HepG2 (cell line): ENCODE results near the gene MMP24OS. TPM values are rescaled to one million over a fixed set of nuclear protein-coding genes. Genes with fewer than 3 reads are reported as not detected.

Experiments
- ATF7 ChIP-seq, 2 experiments: fragments of 450-650 bp in 1 of 2; sonication (generic) in 1 of 2; formaldehyde crosslinking in 1 of 2; IDR thresholded peaks; 2 replicates each; pipeline versions ENCODE4 v1.4.0 to v1.6.1; 2016 to 2020; ENCODE audit warnings: antibody characterized with exemption in 1 of 2, mild to moderate bottlenecking in 1 of 2, missing genetic modification reagents in 1 of 2
- HNRNPLL ChIP-seq: fragments of 200-400 bp; formaldehyde crosslinking; IDR thresholded peaks from 2 replicates; pipeline ENCODE4 v1.6.1; 2017; ENCODE audit warnings: mild to moderate bottlenecking, low read depth, low read length; ENCODE audit not compliant: poor library complexity, severe bottlenecking
- MED13 ChIP-seq: sonication (generic); formaldehyde crosslinking; IDR thresholded peaks from 2 replicates; pipeline ENCODE4 v1.5.0; 2020; ENCODE audit warnings: missing genetic modification reagents
- MTA3 ChIP-seq: sonication (generic); formaldehyde crosslinking; IDR thresholded peaks from 2 replicates; pipeline ENCODE4 v1.4.0; 2020; ENCODE audit warnings: missing genetic modification reagents
- RARA ChIP-seq: IDR thresholded peaks from 2 replicates; pipeline ENCODE4 v1.6.1; 2016; ENCODE audit warnings: missing genetic modification reagents, missing compliant biosample characterization
- ZFP82 ChIP-seq: sonication (generic); formaldehyde crosslinking; IDR thresholded peaks from 2 replicates; pipeline ENCODE4 v1.5.1; 2020; ENCODE audit warnings: mild to moderate bottlenecking, missing genetic modification reagents, borderline replicate concordance
- ZNF335 ChIP-seq: sonication (generic); formaldehyde crosslinking; IDR thresholded peaks from 2 replicates; pipeline ENCODE4 v1.4.0; 2020; ENCODE audit warnings: missing genetic modification reagents
- ZNF343 ChIP-seq: sonication (generic); formaldehyde crosslinking; IDR thresholded peaks from 2 replicates; pipeline ENCODE4 v1.4.0; 2020; ENCODE audit warnings: mild to moderate bottlenecking, missing genetic modification reagents
- ZNF552 ChIP-seq: sonication (generic); formaldehyde crosslinking; IDR thresholded peaks from 2 replicates; pipeline ENCODE4 v1.9.0; 2022; ENCODE audit warnings: missing genetic modification reagents, mild to moderate bottlenecking, borderline replicate concordance
- ZNF841 ChIP-seq: sonication (generic); formaldehyde crosslinking; IDR thresholded peaks from 2 replicates; pipeline ENCODE4 v1.8.1; 2023; ENCODE audit warnings: missing genetic modification reagents, borderline replicate concordance
- polyA plus RNA-seq, 8 experiments: library from polyadenylated mRNA; depleted of rRNA in 3 of 8; stranded (reverse) in 7 of 8; unstranded in 1 of 8; fragments of >200 nt; fragmentation: Illumina TruSeq in 4 of 8; extraction: Trizol in 4 of 8; gene quantifications; 2 replicates each; pipeline versions ENCODE4 v1.2.1 to v1.2.3, GENCODE V29; 2011 to 2016; ENCODE audit warnings: low read depth in 4 of 8, missing spikeins in 1 of 8, mixed read lengths in 1 of 8; ENCODE audit not compliant: insufficient read depth in 1 of 8
- total RNA-seq, 5 experiments: library from RNA; depleted of rRNA; stranded (reverse); fragments of >200 nt; fragmentation: Illumina TruSeq; extraction: Trizol; gene quantifications; 2 replicates each; pipeline ENCODE4 v1.2.3, GENCODE V29; 2016; ENCODE audit warnings: low read depth in 1 of 5
- TF ChIP-seq, protein P1 (sequence below): sonication (generic); formaldehyde crosslinking; IDR thresholded peaks from 2 replicates; pipeline ENCODE4 v1.4.0; 2020; ENCODE audit warnings: mild to moderate bottlenecking, missing genetic modification reagents
- TF ChIP-seq, protein P2 (sequence below): sonication (generic); formaldehyde crosslinking; IDR thresholded peaks from 2 replicates; pipeline ENCODE4 v1.4.0; 2020; ENCODE audit warnings: mild to moderate bottlenecking, missing genetic modification reagents
- TF ChIP-seq, protein P3 (sequence below): IDR thresholded peaks from 2 replicates; pipeline ENCODE4 v1.6.1; 2016; ENCODE audit warnings: missing compliant biosample characterization, missing genetic modification reagents, borderline replicate concordance
- TF ChIP-seq, protein P4 (sequence below): sonication (generic); formaldehyde crosslinking; IDR thresholded peaks from 2 replicates; pipeline ENCODE4 v1.9.0; 2021; ENCODE audit warnings: missing genetic modification reagents, borderline replicate concordance
- TF ChIP-seq, protein P5 (sequence below): sonication (generic); formaldehyde crosslinking; conservative IDR thresholded peaks from 2 replicates; pipeline ENCODE4 v1.4.0; 2020; ENCODE audit warnings: mild to moderate bottlenecking, missing genetic modification reagents, moderate library complexity
- TF ChIP-seq, protein P6 (sequence below): sonication (generic); formaldehyde crosslinking; IDR thresholded peaks from 2 replicates; pipeline ENCODE4 v1.8.1; 2023; ENCODE audit warnings: mild to moderate bottlenecking, moderate library complexity, missing genetic modification reagents

MMP24OS gene
- total and polyA plus RNA-seq, 2 of the 13 experiments (the other 11 are each of a cell fraction or from before 2014, with no cell fraction given): 6.0 to 8.5 TPM

DNA sequence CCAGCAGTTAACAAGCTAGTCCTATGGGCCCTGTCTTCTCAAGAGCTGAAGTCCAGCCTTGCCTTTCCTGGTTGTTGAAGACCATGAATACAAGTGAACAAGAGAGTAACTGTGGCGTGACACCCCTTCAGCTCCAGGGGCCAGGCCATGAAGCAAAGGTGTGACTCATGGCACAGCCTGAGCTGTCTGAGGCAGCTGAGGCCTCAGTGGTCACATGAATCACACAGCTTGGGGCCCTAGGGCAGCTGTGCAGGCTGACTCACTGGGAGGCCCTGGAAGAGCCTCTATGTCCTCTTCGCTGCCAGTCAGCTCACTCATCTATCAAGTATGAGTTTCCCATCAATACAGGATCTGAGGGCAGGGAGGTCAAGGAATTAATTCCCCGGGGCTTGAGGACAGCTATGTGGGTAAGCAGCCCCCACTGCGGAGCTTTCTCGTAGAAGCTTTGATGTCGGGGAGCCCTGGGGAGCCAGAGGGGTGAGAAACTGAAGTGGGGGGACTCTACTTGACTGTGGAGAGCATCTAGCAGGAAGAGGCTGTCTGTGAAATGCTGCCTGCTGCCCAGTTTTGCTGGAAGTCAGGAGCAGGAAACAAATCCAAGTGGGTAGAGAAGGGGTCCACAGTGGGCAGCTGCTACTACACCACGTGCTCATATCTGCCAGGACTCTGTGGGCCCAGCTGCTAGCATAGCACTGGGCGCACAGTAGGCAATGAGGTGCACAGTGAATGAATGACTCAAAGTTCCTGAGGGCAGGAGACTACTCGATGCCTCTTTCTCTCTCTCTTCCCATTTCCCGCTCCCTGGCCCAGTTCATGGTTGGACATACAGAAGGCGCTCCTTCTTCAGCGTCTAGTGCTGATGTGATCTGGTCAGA is 28.0 kb upstream of the MMP24OS start (continued):
- TF ChIP-seq, protein P1, sequence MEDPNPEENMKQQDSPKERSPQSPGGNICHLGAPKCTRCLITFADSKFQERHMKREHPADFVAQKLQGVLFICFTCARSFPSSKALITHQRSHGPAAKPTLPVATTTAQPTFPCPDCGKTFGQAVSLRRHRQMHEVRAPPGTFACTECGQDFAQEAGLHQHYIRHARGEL (CRISPR knock-in tag): no peak
- TF ChIP-seq MED13 (CRISPR knock-in tag) (no peak), HNRNPLL (no peak), MTA3 (CRISPR knock-in tag) (no peak), ZNF552 (CRISPR knock-in tag) (no peak), ZNF335 (CRISPR knock-in tag) (peak; percentile 91), ZNF343 (no peak), RARA (CRISPR knock-in tag) (peak; percentile 82), ZNF841 (CRISPR knock-in tag) (no peak), ZFP82 (CRISPR knock-in tag) (peak; percentile 31; the same call in 1 of the 2 replicates), ATF7 (IDR thresholded peaks at IDR 0.05) (no peak), ATF7 (CRISPR knock-in tag; IDR thresholded peaks at IDR 0.05) (no peak)
- TF ChIP-seq, protein P2, sequence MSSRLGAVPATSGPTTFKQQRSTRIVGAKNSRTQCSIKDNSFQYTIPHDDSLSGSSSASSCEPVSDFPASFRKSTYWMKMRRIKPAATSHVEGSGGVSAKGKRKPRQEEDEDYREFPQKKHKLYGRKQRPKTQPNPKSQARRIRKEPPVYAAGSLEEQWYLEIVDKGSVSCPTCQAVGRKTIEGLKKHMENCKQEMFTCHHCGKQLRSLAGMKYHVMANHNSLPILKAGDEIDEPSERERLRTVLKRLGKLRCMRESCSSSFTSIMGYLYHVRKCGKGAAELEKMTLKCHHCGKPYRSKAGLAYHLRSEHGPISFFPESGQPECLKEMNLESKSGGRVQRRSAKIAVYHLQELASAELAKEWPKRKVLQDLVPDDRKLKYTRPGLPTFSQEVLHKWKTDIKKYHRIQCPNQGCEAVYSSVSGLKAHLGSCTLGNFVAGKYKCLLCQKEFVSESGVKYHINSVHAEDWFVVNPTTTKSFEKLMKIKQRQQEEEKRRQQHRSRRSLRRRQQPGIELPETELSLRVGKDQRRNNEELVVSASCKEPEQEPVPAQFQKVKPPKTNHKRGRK (CRISPR knock-in tag): no peak
- TF ChIP-seq, protein P3, sequence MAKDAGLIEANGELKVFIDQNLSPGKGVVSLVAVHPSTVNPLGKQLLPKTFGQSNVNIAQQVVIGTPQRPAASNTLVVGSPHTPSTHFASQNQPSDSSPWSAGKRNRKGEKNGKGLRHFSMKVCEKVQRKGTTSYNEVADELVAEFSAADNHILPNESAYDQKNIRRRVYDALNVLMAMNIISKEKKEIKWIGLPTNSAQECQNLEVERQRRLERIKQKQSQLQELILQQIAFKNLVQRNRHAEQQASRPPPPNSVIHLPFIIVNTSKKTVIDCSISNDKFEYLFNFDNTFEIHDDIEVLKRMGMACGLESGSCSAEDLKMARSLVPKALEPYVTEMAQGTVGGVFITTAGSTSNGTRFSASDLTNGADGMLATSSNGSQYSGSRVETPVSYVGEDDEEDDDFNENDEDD (CRISPR knock-in tag): peak; percentile 75
- TF ChIP-seq, protein P4, sequence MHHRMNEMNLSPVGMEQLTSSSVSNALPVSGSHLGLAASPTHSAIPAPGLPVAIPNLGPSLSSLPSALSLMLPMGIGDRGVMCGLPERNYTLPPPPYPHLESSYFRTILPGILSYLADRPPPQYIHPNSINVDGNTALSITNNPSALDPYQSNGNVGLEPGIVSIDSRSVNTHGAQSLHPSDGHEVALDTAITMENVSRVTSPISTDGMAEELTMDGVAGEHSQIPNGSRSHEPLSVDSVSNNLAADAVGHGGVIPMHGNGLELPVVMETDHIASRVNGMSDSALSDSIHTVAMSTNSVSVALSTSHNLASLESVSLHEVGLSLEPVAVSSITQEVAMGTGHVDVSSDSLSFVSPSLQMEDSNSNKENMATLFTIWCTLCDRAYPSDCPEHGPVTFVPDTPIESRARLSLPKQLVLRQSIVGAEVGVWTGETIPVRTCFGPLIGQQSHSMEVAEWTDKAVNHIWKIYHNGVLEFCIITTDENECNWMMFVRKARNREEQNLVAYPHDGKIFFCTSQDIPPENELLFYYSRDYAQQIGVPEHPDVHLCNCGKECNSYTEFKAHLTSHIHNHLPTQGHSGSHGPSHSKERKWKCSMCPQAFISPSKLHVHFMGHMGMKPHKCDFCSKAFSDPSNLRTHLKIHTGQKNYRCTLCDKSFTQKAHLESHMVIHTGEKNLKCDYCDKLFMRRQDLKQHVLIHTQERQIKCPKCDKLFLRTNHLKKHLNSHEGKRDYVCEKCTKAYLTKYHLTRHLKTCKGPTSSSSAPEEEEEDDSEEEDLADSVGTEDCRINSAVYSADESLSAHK (CRISPR knock-in tag): no peak
- TF ChIP-seq, protein P5, sequence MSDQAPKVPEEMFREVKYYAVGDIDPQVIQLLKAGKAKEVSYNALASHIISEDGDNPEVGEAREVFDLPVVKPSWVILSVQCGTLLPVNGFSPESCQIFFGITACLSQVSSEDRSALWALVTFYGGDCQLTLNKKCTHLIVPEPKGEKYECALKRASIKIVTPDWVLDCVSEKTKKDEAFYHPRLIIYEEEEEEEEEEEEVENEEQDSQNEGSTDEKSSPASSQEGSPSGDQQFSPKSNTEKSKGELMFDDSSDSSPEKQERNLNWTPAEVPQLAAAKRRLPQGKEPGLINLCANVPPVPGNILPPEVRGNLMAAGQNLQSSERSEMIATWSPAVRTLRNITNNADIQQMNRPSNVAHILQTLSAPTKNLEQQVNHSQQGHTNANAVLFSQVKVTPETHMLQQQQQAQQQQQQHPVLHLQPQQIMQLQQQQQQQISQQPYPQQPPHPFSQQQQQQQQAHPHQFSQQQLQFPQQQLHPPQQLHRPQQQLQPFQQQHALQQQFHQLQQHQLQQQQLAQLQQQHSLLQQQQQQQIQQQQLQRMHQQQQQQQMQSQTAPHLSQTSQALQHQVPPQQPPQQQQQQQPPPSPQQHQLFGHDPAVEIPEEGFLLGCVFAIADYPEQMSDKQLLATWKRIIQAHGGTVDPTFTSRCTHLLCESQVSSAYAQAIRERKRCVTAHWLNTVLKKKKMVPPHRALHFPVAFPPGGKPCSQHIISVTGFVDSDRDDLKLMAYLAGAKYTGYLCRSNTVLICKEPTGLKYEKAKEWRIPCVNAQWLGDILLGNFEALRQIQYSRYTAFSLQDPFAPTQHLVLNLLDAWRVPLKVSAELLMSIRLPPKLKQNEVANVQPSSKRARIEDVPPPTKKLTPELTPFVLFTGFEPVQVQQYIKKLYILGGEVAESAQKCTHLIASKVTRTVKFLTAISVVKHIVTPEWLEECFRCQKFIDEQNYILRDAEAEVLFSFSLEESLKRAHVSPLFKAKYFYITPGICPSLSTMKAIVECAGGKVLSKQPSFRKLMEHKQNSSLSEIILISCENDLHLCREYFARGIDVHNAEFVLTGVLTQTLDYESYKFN (CRISPR knock-in tag): peak; percentile 72
- TF ChIP-seq, protein P6, sequence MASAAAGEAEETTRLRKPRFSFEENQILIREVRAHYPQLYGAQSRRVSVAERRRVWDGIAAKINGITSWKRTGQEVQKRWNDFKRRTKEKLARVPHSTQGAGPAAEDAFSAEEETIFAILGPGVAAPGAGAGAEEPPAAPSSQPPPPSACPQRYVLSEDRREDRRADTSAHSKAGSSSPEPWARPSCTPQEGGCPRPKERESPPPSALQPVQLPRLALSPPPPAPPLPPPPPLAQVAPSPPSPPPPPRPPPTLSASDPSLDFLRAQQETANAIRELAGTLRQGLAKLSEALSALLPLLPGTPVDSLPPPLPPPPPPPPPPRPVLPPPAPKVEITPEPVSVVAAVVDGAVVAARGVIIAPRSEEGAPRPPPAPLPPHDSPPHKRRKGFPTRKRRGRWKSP: no peak
